ENCODE data around the gene PURA.

The PURA gene

GRCh38 chr5:140168371-140168770, 54.5 kb downstream of the PURA start:
- no peak overlapping the region for H3K4me3 Mint-ChIP-seq
- no peaks in the 10 kb centered on the region for H3K36me3 Mint-ChIP-seq (ENCODE audit: low read depth)
- intact Hi-C loops (cut with micrococcal nuclease), result no loop called here
- H3K27me3 Mint-ChIP-seq, result peaks cover 6% of the 10 kb centered on the region
- H3K27ac Mint-ChIP-seq, result no peak overlapping the region
- peaks cover 9% of the 10 kb centered on the region for H3K4me1 Mint-ChIP-seq (ENCODE audit: low read depth)
- no peaks in the 10 kb centered on the region for H3K9me3 Mint-ChIP-seq

- intact Hi-C loops (cut with micrococcal nuclease), result no loop called here
- no peak overlapping the region for H3K4me3 Mint-ChIP-seq
- H3K36me3 Mint-ChIP-seq (ENCODE audit: low read depth), result no peaks in the 10 kb centered on the region
- H3K27ac Mint-ChIP-seq, result no peak overlapping the region
- H3K4me1 Mint-ChIP-seq (ENCODE audit: low read depth), result peaks cover 16% of the 10 kb centered on the region
- no peaks in the 10 kb centered on the region for H3K9me3 Mint-ChIP-seq
- peaks cover 6% of the 10 kb centered on the region for H3K27me3 Mint-ChIP-seq
These were observed 55.5 kb downstream of the PURA start for GRCh38 chr5:140169410-140169809.

GRCh38 chr5:140172483-140172882, 58.6 kb downstream of the PURA start:
- intact Hi-C loops (cut with micrococcal nuclease), result no loop called here
- Mint-ChIP-seq H3K4me1 (ENCODE audit: low read depth) (peaks cover 28% of the 10 kb centered on the region), H3K36me3 (ENCODE audit: low read depth) (peaks cover 14% of the 10 kb centered on the region), H3K4me3 (no peak overlapping the region), H3K27me3 (peaks cover 2% of the 10 kb centered on the region), H3K27ac (no peak overlapping the region), H3K9me3 (no peaks in the 10 kb centered on the region)

GRCh38 chr5:140174014-140174413, 60.1 kb downstream of the PURA start:
- Mint-ChIP-seq H3K27me3 (peaks cover 2% of the 10 kb centered on the region), H3K9me3 (no peaks in the 10 kb centered on the region), H3K4me3 (no peak overlapping the region), H3K27ac (peak overlapping the region; percentile 3), H3K4me1 (ENCODE audit: low read depth) (peaks cover 35% of the 10 kb centered on the region), H3K36me3 (ENCODE audit: low read depth) (peaks cover 14% of the 10 kb centered on the region)
- intact Hi-C loops (cut with micrococcal nuclease), result no loop called here

- Mint-ChIP-seq H3K27me3 (peaks cover 2% of the 10 kb centered on the region), H3K4me3 (peak within 1 kb of the TSS; percentile 98), H3K27ac (peak within 1 kb of the TSS; percentile 97), H3K4me1 (ENCODE audit: low read depth) (peaks cover 35% of the 10 kb centered on the region), H3K36me3 (ENCODE audit: low read depth) (peaks cover 14% of the 10 kb centered on the region), H3K9me3 (no peaks in the 10 kb centered on the region)
- intact Hi-C loops (cut with micrococcal nuclease), result loop anchor here (1.0 kb wide), 1 partner anchor 12 kb away; no protein-coding TSS in a partner anchor
These were observed 60.8 kb downstream of the PURA start, which contains the start of gene CYSTM1 for GRCh38 chr5:140174465-140175366. CYSTM1 (plus strand) TSS chr5:140175188; CDS start chr5:140194466, 19,278 bp downstream.
